Prostate gland (tissue), 2 donors: Measurements from ENCODE around the gene PEF1.

Experiments used
- CTCF ChIP-seq, 4 experiments: fragments of 200-600 bp in 2 of 4; fragments of 450-650 bp in 2 of 4; sonication (generic) in 2 of 4; IDR thresholded peaks; 1 replicate in 3 of 4; 2 replicates in 1 of 4; pipeline ENCODE4 v1.5.1; 2016 to 2019; ENCODE audit warnings: antibody characterized with exemption in 4 of 4, mild to moderate bottlenecking in 2 of 4, moderate library complexity in 2 of 4
- POLR2AphosphoS5 ChIP-seq: sonication (generic); formaldehyde crosslinking; IDR thresholded peaks from one replicate; pipeline ENCODE4 v1.6.1; 2017; ENCODE audit warnings: antibody characterized with exemption

DNA sequence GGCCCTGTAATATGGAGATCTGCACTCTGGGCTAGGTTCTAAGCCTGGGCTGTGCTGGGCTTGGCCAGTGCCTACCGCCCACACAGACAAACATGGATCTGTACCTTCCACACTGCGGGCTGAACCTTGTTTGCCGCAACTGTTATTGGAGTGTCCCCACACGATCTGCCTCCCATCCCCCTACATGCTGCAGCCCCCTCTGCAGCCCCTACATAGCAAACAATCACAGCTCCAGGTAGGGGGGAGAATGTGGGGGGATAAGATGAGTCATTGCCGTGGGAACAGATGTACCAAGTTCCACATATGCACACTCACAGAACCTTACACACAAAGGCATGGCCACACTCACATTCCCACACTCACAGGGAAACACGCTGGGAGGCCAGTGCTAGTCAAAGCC lies 29.3 kb downstream of the PEF1 start:
- TF ChIP-seq CTCF (IDR thresholded peaks at IDR 0.05) (no peak), POLR2AphosphoS5 (no peak)
